Esophagus squamous epithelium (tissue), 4 donors: Measurements from ENCODE around the gene ICAM4.

ENCODE experiments used
- POLR2A ChIP-seq, 4 donors: fragments of 450-650 bp; IDR thresholded peaks; one replicate each; pipeline ENCODE4 v1.6.1; 2017; ENCODE audit warnings: antibody characterized with exemption in 4 of 4, mild to moderate bottlenecking in 4 of 4, moderate library complexity in 3 of 4
- TF ChIP-seq, protein P1 (sequence below), 6 experiments: fragments of 450-650 bp in 4 of 6; fragments of 200-600 bp in 2 of 6; sonication (generic) in 2 of 6; IDR thresholded peaks; one replicate each; pipeline ENCODE4 v1.5.1; 2016 to 2019; ENCODE audit warnings: antibody characterized with exemption in 6 of 6, mild to moderate bottlenecking in 4 of 6, moderate library complexity in 4 of 6

DNA sequence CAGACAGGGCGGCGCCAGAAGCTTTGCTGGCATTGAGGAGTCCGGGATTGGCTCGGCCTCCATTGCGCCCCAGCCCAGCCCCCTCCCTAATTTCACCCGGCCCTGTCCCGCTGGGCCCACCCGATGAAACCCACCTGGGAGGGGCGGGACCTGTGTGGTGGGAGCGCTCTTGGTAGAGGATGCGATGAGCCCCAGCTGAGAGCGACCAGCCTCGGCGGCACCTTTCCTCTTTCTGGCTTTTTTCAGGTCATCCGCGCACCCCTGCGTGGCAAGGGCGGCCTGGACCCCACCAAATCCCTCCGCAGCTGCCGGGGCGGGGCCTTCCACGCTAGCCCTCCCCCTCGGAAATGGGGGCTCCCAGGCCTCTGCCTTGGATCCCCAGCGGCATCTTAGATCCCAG is 22.7 kb downstream of the ICAM4 start, which contains the start of gene ZGLP1:
- TF ChIP-seq, protein P1, sequence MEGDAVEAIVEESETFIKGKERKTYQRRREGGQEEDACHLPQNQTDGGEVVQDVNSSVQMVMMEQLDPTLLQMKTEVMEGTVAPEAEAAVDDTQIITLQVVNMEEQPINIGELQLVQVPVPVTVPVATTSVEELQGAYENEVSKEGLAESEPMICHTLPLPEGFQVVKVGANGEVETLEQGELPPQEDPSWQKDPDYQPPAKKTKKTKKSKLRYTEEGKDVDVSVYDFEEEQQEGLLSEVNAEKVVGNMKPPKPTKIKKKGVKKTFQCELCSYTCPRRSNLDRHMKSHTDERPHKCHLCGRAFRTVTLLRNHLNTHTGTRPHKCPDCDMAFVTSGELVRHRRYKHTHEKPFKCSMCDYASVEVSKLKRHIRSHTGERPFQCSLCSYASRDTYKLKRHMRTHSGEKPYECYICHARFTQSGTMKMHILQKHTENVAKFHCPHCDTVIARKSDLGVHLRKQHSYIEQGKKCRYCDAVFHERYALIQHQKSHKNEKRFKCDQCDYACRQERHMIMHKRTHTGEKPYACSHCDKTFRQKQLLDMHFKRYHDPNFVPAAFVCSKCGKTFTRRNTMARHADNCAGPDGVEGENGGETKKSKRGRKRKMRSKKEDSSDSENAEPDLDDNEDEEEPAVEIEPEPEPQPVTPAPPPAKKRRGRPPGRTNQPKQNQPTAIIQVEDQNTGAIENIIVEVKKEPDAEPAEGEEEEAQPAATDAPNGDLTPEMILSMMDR (IDR thresholded peaks at IDR 0.05) = no peak
- no peak for TF ChIP-seq POLR2A (IDR thresholded peaks at IDR 0.05)
